HG02610 (cell line): ENCODE data around the gene ACOT6.
"Not testable (repeated sequence)": the region's sequence is repeated elsewhere in the genome, so short reads cannot be mapped to it uniquely, and the experiment has no call there.

Source experiments
- ATAC-seq: cut with Tn5 transposase; IDR thresholded peaks from one replicate; pipeline ENCODE4 v1.9.1; 2021; ENCODE audit warnings: mild to moderate bottlenecking, moderate library complexity; ENCODE audit not compliant: unreplicated experiment

ACOT6 gene

GRCh38 chr14:73594491-73594890 is 17.8 kb upstream of the ACOT6 start:
- no peak for ATAC-seq

GRCh38 chr14:73599499-73599898 is 12.8 kb upstream of the ACOT6 start:
- ATAC-seq = no peak

GRCh38 chr14:73602994-73603393 is 9.3 kb upstream of the ACOT6 start:
- ATAC-seq = no peak

- no peak for ATAC-seq
These were observed 6.0 kb upstream of the ACOT6 start for GRCh38 chr14:73606271-73606670.

- no peak for ATAC-seq
These were observed 5.1 kb upstream of the ACOT6 start for GRCh38 chr14:73607241-73607640.

GRCh38 chr14:73610687-73611086 is 1.6 kb upstream of the ACOT6 start:
- no peak for ATAC-seq

GRCh38 chr14:73613046-73613383 is 698 bp downstream of the ACOT6 start:
- ATAC-seq = no peak

GRCh38 chr14:73613419-73613963 is 1.2 kb downstream of the ACOT6 start:
- no peak for ATAC-seq

- no peak for ATAC-seq
These were observed 4.5 kb downstream of the ACOT6 start for GRCh38 chr14:73616831-73617230.

GRCh38 chr14:73619524-73619923 is 7.2 kb downstream of the ACOT6 start:
- no peak for ATAC-seq

GRCh38 chr14:73620268-73620667 is 8.0 kb downstream of the ACOT6 start:
- no peak for ATAC-seq

GRCh38 chr14:73623504-73624054 is 11.3 kb downstream of the ACOT6 start:
- ATAC-seq = no peak

- ATAC-seq = no peak
These were observed 13.4 kb downstream of the ACOT6 start for GRCh38 chr14:73625706-73626105.

GRCh38 chr14:73627151-73627558 is 14.8 kb downstream of the ACOT6 start:
- peak; percentile 53 for ATAC-seq

GRCh38 chr14:73630009-73630780 is 17.9 kb downstream of the ACOT6 start:
- no peak for ATAC-seq

GRCh38 chr14:73633116-73634010 is 21.0 kb downstream of the ACOT6 start:
- peak; percentile 46 for ATAC-seq

- ATAC-seq = no peak
These were observed 21.9 kb downstream of the ACOT6 start for GRCh38 chr14:73634011-73634833.

- ATAC-seq = not testable (repeated sequence)
These were observed 24.0 kb downstream of the ACOT6 start for GRCh38 chr14:73636355-73636754.

- ATAC-seq = no peak
These were observed 25.5 kb downstream of the ACOT6 start for GRCh38 chr14:73637830-73638229.

GRCh38 chr14:73640796-73641365 is 28.6 kb downstream of the ACOT6 start:
- ATAC-seq = no peak
